ENCODE measurements around the gene SYNE2. TPM values are rescaled to one million over a fixed set of nuclear protein-coding genes. Genes with fewer than 3 reads are reported as not detected.

The SYNE2 gene
- total and polyA plus RNA-seq, 2 donors (not counting 3 experiments of a cell fraction or from before 2014, with no cell fraction given) = 16.0 to 53.7 TPM

DNA sequence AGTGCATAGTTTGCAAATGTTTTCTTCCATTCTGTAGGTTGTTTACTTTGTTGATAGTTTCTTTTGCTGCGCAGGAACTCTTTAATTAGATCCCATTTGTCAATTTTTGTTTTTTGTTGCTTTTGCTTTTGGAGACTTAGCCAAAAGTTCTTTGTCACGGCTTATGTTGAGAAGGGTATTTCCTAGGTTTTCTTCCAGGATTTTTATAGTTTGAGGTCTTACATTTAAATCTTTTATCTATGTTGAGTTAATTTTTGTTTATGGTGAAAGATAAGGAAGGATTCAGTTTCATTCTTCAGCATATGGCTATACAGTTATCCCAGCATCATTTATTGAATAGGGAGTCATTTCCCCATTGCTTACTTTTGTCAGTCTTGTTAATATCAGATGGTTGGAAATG, 51.9 kb downstream of the SYNE2 start:
- H3K4me2 ChIP-seq (ENCODE audit: insufficient read depth, low read length) = no peak overlapping the region
- H3K27ac ChIP-seq (ENCODE audit: insufficient read depth, low read depth, low read length) = no peak overlapping the region
- no peaks in the 10 kb centered on the region for H3K9me3 ChIP-seq (replicated peaks; ENCODE audit: control insufficient read depth, insufficient read depth, low read length)
- H3K79me2 ChIP-seq (ENCODE audit: control insufficient read depth, insufficient read depth, low read length) = no peaks in the 10 kb centered on the region
- dilution Hi-C loops (cut with MboI; ENCODE audit: extremely low pct_ligation_motif_present, low sequenced_read_pairs) (no loop called here), intact Hi-C loops (cut with micrococcal nuclease) (no loop called here)
- no peak overlapping the region for H3K4me3 ChIP-seq (replicated peaks in 1 of 3; ENCODE audit: insufficient read depth in 1 of 3, low read depth in 1 of 3, low read length in 3 of 3)
- no peak overlapping the region for H2AFZ ChIP-seq (ENCODE audit: low read depth, low read length)
- BruUV-seq (replicated peaks) = no TSS peak
- H3K27me3 ChIP-seq (ENCODE audit: control insufficient read depth in 2 of 2, insufficient read depth in 2 of 2, low read length in 2 of 2) = no peaks in the 10 kb centered on the region
- FAIRE-seq (no peak), DNase-seq (ENCODE audit: low read depth, low spot score) (no peak)
- H3K9ac ChIP-seq (replicated peaks; ENCODE audit: extremely low read depth, insufficient read depth, low read length) = no peak overlapping the region
- H3K9me1 ChIP-seq (replicated peaks; ENCODE audit: control insufficient read depth, extremely low read depth, insufficient read depth, low read length) = no peaks in the 10 kb centered on the region
- ChIA-PET POLR2A (no interaction called here), CTCF (no interaction called here)
- H4K20me1 ChIP-seq (replicated peaks; ENCODE audit: control insufficient read depth, extremely low read depth, insufficient read depth, low read length) = no peaks in the 10 kb centered on the region
- H3K36me3 ChIP-seq (ENCODE audit: control insufficient read depth in 2 of 2, extremely low read depth in 1 of 2, insufficient read depth in 2 of 2, low read length in 2 of 2) = no peaks in the 10 kb centered on the region
- no peak for TF ChIP-seq EZH2 (IDR thresholded peaks at IDR 0.05; ENCODE audit: borderline replicate concordance, low read depth, low read length, severe bottlenecking)
- no peak for TF ChIP-seq GATA2 (IDR thresholded peaks at IDR 0.05; ENCODE audit: insufficient read depth, insufficient read length, low read depth, low read length)
- TF ChIP-seq JUN (IDR thresholded peaks at IDR 0.05; ENCODE audit: borderline replicate concordance, insufficient read depth, insufficient read length, low read depth) = no peak
- no peak for TF ChIP-seq MYC (IDR thresholded peaks at IDR 0.05; ENCODE audit: low read depth, low read length)
- no peak for TF ChIP-seq POLR2A (IDR thresholded peaks at IDR 0.05; ENCODE audit: low read depth, low read length)
- peaks cover 6% of the 10 kb centered on the region for H3K4me1 ChIP-seq (ENCODE audit: control insufficient read depth, extremely low read depth, insufficient read depth, low read length)

DNA sequence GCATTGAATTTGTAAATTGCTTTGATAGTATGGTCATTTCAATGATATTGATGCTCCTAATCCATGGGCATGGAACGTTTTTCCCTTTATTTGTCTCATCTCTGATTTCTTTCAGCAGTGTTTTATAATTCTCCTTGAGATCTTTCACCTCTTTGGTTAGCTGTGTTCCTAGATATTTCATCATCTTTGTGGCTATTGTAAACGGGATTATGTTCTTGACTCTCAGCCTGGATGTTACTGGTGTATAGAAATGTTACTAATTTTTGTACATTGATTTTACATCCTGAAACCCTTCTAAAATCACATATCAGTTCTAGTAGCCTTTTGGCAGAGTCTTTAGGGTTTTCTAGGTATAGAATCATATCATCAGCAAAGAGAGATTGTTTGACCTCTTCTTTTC, 52.6 kb downstream of the SYNE2 start:
- Histone ChIP-seq H3K79me2 (ENCODE audit: control insufficient read depth, insufficient read depth, low read length) (no peaks in the 10 kb centered on the region), H3K27ac (ENCODE audit: insufficient read depth, low read depth, low read length) (no peak overlapping the region), H3K9ac (replicated peaks; ENCODE audit: extremely low read depth, insufficient read depth, low read length) (no peak overlapping the region), H3K9me3 (replicated peaks; ENCODE audit: control insufficient read depth, insufficient read depth, low read length) (no peaks in the 10 kb centered on the region), H3K9me1 (replicated peaks; ENCODE audit: control insufficient read depth, extremely low read depth, insufficient read depth, low read length) (no peaks in the 10 kb centered on the region), H3K4me2 (ENCODE audit: insufficient read depth, low read length) (no peak overlapping the region), H3K4me1 (ENCODE audit: control insufficient read depth, extremely low read depth, insufficient read depth, low read length) (peaks cover 2% of the 10 kb centered on the region), H3K27me3 (ENCODE audit: control insufficient read depth in 2 of 2, insufficient read depth in 2 of 2, low read length in 2 of 2) (no peaks in the 10 kb centered on the region), H3K36me3 (ENCODE audit: control insufficient read depth in 2 of 2, extremely low read depth in 1 of 2, insufficient read depth in 2 of 2, low read length in 2 of 2) (no peaks in the 10 kb centered on the region), H4K20me1 (replicated peaks; ENCODE audit: control insufficient read depth, extremely low read depth, insufficient read depth, low read length) (no peaks in the 10 kb centered on the region), H2AFZ (ENCODE audit: low read depth, low read length) (no peak overlapping the region), H3K4me3 (replicated peaks in 1 of 3; ENCODE audit: insufficient read depth in 1 of 3, low read depth in 1 of 3, low read length in 3 of 3) (no peak overlapping the region)
- ChIA-PET POLR2A (no interaction called here), CTCF (no interaction called here)
- no TSS peak for BruUV-seq (replicated peaks)
- dilution Hi-C loops (cut with MboI; ENCODE audit: extremely low pct_ligation_motif_present, low sequenced_read_pairs) = no loop called here
- DNase-seq (ENCODE audit: low read depth, low spot score) (no peak), FAIRE-seq (no peak)
- no peak for TF ChIP-seq FOS (IDR thresholded peaks at IDR 0.05; ENCODE audit: borderline replicate concordance, insufficient read depth, low read length)
- no peak for TF ChIP-seq POLR2AphosphoS5 (IDR thresholded peaks at IDR 0.05; ENCODE audit: insufficient read depth, low read depth, low read length)
- TF ChIP-seq EZH2 (IDR thresholded peaks at IDR 0.05; ENCODE audit: borderline replicate concordance, low read depth, low read length, severe bottlenecking) = no peak
- TF ChIP-seq POLR2A (IDR thresholded peaks at IDR 0.05; ENCODE audit: low read depth, low read length) = no peak
- no peak for TF ChIP-seq JUN (IDR thresholded peaks at IDR 0.05; ENCODE audit: borderline replicate concordance, insufficient read depth, insufficient read length, low read depth)
- no peak for TF ChIP-seq GATA2 (IDR thresholded peaks at IDR 0.05; ENCODE audit: insufficient read depth, insufficient read length, low read depth, low read length)
- no peak for TF ChIP-seq MYC (IDR thresholded peaks at IDR 0.05; ENCODE audit: low read depth, low read length)
- TF ChIP-seq, protein P1, sequence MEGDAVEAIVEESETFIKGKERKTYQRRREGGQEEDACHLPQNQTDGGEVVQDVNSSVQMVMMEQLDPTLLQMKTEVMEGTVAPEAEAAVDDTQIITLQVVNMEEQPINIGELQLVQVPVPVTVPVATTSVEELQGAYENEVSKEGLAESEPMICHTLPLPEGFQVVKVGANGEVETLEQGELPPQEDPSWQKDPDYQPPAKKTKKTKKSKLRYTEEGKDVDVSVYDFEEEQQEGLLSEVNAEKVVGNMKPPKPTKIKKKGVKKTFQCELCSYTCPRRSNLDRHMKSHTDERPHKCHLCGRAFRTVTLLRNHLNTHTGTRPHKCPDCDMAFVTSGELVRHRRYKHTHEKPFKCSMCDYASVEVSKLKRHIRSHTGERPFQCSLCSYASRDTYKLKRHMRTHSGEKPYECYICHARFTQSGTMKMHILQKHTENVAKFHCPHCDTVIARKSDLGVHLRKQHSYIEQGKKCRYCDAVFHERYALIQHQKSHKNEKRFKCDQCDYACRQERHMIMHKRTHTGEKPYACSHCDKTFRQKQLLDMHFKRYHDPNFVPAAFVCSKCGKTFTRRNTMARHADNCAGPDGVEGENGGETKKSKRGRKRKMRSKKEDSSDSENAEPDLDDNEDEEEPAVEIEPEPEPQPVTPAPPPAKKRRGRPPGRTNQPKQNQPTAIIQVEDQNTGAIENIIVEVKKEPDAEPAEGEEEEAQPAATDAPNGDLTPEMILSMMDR (IDR thresholded peaks at IDR 0.05; ENCODE audit: extremely low read depth in 1 of 2, insufficient read depth in 1 of 2, low read depth in 1 of 2, low read length in 2 of 2) = no peak
- TF ChIP-seq, protein P2, sequence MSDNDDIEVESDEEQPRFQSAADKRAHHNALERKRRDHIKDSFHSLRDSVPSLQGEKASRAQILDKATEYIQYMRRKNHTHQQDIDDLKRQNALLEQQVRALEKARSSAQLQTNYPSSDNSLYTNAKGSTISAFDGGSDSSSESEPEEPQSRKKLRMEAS (IDR thresholded peaks at IDR 0.05; ENCODE audit: insufficient read depth, insufficient read length) = no peak
- intact Hi-C loops (cut with micrococcal nuclease) = no loop called here

Measured in endothelial cell of umbilical vein (primary cell).